Measurements from ENCODE around the gene POLR2F.

DNA sequence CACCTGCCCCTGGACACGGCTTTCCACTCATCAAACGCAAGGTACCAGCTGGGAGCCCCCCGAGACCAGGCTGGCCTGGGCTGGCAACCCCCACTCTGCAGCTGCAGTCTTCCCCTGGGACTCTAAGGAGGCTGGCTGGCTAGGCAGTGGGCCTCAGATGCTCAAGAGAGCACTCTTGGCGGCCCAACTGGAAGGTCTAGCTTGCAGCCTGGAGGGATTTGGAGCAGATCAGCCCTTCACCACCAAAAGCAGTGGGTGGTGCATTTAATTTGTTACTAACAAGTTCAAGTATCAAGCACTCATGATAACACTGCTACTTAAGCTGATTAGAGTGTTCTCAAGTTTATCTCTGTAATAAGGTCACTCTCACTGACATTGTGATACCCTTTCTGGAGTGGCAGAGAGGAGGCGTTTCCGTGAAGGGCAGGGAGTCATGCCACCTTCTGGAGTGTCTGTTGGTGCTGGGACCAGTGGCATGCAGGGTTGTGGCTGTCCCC is 21.6 kb upstream of the POLR2F start:
- TF ChIP-seq, protein P1, sequence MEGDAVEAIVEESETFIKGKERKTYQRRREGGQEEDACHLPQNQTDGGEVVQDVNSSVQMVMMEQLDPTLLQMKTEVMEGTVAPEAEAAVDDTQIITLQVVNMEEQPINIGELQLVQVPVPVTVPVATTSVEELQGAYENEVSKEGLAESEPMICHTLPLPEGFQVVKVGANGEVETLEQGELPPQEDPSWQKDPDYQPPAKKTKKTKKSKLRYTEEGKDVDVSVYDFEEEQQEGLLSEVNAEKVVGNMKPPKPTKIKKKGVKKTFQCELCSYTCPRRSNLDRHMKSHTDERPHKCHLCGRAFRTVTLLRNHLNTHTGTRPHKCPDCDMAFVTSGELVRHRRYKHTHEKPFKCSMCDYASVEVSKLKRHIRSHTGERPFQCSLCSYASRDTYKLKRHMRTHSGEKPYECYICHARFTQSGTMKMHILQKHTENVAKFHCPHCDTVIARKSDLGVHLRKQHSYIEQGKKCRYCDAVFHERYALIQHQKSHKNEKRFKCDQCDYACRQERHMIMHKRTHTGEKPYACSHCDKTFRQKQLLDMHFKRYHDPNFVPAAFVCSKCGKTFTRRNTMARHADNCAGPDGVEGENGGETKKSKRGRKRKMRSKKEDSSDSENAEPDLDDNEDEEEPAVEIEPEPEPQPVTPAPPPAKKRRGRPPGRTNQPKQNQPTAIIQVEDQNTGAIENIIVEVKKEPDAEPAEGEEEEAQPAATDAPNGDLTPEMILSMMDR (IDR thresholded peaks at IDR 0.05) = no peak
- TF ChIP-seq POLR2A (IDR thresholded peaks at IDR 0.05) = no peak
